Upper lobe of left lung (tissue), 6 donors: ENCODE results near the gene SYP. TPM values are rescaled to one million over a fixed set of nuclear protein-coding genes. Genes with fewer than 3 reads are reported as not detected.

Experiments used
- ATAC-seq, 2 donors: fragments of 200-7000 bp; cut with Tn5 transposase; one replicate each; pipeline ENCODE4 v1.9.1; 2022; ENCODE audit warnings: mild to moderate bottlenecking in 2 of 2, moderate library complexity in 2 of 2; ENCODE audit not compliant: low FRiP score in 2 of 2
- DNase-seq, 2 donors: peaks; one replicate each; pipeline ENCODE4 v3.0.0-alpha.2; 2019 to 2020
- H3K27ac ChIP-seq, 4 donors: fragments of 200-600 bp; sonication (generic); one replicate each; pipeline ENCODE4 v1.5.1; 2016 to 2019
- H3K27me3 ChIP-seq, 4 donors: fragments of 200-600 bp; sonication (generic); one replicate each; pipeline ENCODE4 v1.5.1; 2017 to 2019
- H3K36me3 ChIP-seq, 4 donors: fragments of 200-600 bp; sonication (generic); one replicate each; pipeline ENCODE4 v1.5.1; 2016 to 2019
- H3K4me1 ChIP-seq, 4 donors: fragments of 200-600 bp; sonication (generic); one replicate each; pipeline ENCODE4 v1.5.1; 2018 to 2019
- H3K4me3 ChIP-seq, 4 donors: fragments of 200-600 bp; sonication (generic); one replicate each; pipeline ENCODE4 v1.5.1; 2017 to 2019; ENCODE audit warnings: mild to moderate bottlenecking in 2 of 4, moderate library complexity in 1 of 4
- H3K9me3 ChIP-seq, 4 donors: fragments of 200-600 bp; sonication (generic); one replicate each; pipeline ENCODE4 v1.5.1; 2018 to 2019
- EP300 ChIP-seq, 4 donors: sonication (generic); formaldehyde crosslinking; IDR thresholded peaks; one replicate each; pipeline ENCODE4 v1.5.1; 2017; ENCODE audit warnings: antibody characterized with exemption in 4 of 4, control low read depth in 2 of 4
- POLR2A ChIP-seq, 4 donors: fragments of 450-650 bp; IDR thresholded peaks; one replicate each; pipeline ENCODE4 v1.5.1; 2016 to 2017; ENCODE audit warnings: antibody characterized with exemption in 4 of 4, mild to moderate bottlenecking in 2 of 4
- POLR2AphosphoS5 ChIP-seq, 2 donors: sonication (generic); formaldehyde crosslinking; IDR thresholded peaks; one replicate each; pipeline ENCODE4 v1.5.1; 2017; ENCODE audit warnings: antibody characterized with exemption in 2 of 2
- WGBS, 2 donors: methylation state at CpG; one replicate each; pipeline ENCODE4 v1.1.5; 2017 to 2018; 5-methylcytosine and 5-hydroxymethylcytosine counted together
- total RNA-seq, 6 donors: library from RNA; depleted of rRNA in 4 of 6; stranded (reverse); fragments of >200 nt in 4 of 6; gene quantifications; one replicate each; pipeline versions ENCODE4 v1.1.0 to v1.2.1, GENCODE V29; 2016 to 2021
- TF ChIP-seq, protein P1 (sequence below), 6 experiments: fragments of 450-650 bp in 4 of 6; fragments of 200-600 bp in 2 of 6; sonication (generic) in 2 of 6; IDR thresholded peaks; one replicate each; pipeline ENCODE4 v1.5.1; 2016 to 2019; ENCODE audit warnings: antibody characterized with exemption in 6 of 6
- donor health status: DM: no; HTN: no; CAD: no; lungs with moderate emphysema.
- donor health status: DM: no; HTN: yes; CAD: no; lungs with severe emphysema.

SYP gene
- total RNA-seq, 6 donors from 2014 or later: 2.1 to 8.0 (median 4.3) TPM

DNA sequence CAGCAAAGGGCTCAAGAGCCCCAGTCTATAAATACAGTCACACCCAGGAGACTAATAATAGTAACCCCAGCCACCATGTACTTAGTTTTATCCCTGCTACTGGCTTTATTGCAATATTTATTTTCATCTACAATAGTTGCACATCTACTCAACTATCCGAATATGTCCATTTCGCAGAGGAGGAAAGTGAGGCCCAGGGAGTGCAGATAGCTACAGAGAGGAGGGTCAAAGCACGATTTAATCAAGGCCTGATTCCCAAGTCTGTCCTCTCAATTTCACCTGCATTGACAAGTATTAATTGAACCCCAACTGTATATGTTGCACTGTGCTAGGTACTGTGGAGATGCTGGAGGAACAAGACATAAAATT is 32.3 kb downstream of the SYP start:
- Histone ChIP-seq H3K4me1 (peaks cover 6 to 26% (median 8%) of the 10 kb centered on the region in 4 donors), H3K4me3 (peak overlapping the region in 3 of 4 donors; percentile 27 to 45 (median 44)), H3K9me3 (peaks cover 0 to 5% (median 0%) of the 10 kb centered on the region in 4 donors), H3K27me3 (peaks cover 0 to 5% (median 0%) of the 10 kb centered on the region in 4 donors), H3K36me3 (no peaks in the 10 kb centered on the region), H3K27ac (peak overlapping the region; percentile 88 to 93 (median 90))
- DNase-seq: no peak
- TF ChIP-seq EP300 (IDR thresholded peaks at IDR 0.05) (no peak), POLR2A (IDR thresholded peaks at IDR 0.05) (no peak), POLR2AphosphoS5 (IDR thresholded peaks at IDR 0.05) (no peak)
- TF ChIP-seq, protein P1, sequence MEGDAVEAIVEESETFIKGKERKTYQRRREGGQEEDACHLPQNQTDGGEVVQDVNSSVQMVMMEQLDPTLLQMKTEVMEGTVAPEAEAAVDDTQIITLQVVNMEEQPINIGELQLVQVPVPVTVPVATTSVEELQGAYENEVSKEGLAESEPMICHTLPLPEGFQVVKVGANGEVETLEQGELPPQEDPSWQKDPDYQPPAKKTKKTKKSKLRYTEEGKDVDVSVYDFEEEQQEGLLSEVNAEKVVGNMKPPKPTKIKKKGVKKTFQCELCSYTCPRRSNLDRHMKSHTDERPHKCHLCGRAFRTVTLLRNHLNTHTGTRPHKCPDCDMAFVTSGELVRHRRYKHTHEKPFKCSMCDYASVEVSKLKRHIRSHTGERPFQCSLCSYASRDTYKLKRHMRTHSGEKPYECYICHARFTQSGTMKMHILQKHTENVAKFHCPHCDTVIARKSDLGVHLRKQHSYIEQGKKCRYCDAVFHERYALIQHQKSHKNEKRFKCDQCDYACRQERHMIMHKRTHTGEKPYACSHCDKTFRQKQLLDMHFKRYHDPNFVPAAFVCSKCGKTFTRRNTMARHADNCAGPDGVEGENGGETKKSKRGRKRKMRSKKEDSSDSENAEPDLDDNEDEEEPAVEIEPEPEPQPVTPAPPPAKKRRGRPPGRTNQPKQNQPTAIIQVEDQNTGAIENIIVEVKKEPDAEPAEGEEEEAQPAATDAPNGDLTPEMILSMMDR (IDR thresholded peaks at IDR 0.05): no peak
- WGBS, 2 donors: 62 to 64% methylated on average over 3 of the region's 3 CpGs
- no peak for ATAC-seq

DNA sequence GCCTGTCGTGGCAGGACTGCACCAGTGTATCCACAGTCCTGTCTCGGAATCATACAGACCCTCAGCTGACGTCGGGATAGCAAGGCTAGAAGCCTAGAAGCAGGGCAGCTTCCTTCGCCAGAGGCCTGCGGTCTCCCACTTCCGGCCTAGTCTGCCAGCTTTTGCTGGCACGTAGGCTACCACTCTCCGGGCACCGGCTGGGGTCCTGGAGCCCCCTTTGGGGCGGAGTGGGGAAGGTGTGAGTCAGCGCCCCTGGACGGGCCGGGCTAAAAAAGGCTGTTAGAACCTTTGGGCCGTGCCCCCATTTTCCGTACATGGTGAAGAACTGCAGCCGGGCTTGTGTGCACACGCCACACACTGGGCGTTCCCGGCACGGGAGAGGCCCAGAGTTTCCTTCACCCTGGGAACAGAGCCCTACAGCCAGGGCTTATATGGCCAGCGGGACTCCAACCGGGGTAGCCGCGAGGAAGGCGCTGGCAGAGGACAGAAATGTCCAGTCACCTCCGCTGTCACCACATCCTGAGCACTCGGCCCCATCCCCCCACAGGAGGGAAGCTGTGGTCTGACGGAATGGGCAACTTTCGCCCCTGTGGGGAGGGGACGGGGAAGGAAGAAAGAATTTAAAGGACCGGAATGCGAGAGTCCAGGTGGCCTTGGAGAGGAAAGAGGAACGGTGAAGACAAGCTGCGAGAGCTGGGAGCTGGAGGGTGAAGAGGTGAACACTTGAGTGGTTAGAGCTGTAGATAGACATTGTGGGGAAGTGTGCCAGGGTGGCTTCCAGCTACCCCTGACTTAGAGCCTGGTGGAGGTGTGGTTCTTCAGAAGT is 32.9 kb downstream of the SYP start:
- 0 to 47% methylated on average over 14 to 35 of the region's 35 CpGs for WGBS, 2 donors
- peak; percentile 71 to 83 for DNase-seq
- Histone ChIP-seq H3K4me3 (peak overlapping the region in 3 of 4 donors; percentile 27 to 45 (median 44)), H3K27ac (peak overlapping the region; percentile 88 to 93 (median 90)), H3K36me3 (no peaks in the 10 kb centered on the region), H3K9me3 (peaks cover 0 to 5% (median 0%) of the 10 kb centered on the region in 4 donors), H3K27me3 (peaks cover 0 to 5% (median 0%) of the 10 kb centered on the region in 4 donors), H3K4me1 (peaks cover 6 to 26% (median 8%) of the 10 kb centered on the region in 4 donors)
- TF ChIP-seq, protein P1 (IDR thresholded peaks at IDR 0.05): no peak
- peak; percentile 54 to 63 for TF ChIP-seq POLR2AphosphoS5 (IDR thresholded peaks at IDR 0.05)
- TF ChIP-seq POLR2A (IDR thresholded peaks at IDR 0.05): peak in 2 of 4 donors; percentile 23 to 59
- peak; percentile 59 to 71 for ATAC-seq

DNA sequence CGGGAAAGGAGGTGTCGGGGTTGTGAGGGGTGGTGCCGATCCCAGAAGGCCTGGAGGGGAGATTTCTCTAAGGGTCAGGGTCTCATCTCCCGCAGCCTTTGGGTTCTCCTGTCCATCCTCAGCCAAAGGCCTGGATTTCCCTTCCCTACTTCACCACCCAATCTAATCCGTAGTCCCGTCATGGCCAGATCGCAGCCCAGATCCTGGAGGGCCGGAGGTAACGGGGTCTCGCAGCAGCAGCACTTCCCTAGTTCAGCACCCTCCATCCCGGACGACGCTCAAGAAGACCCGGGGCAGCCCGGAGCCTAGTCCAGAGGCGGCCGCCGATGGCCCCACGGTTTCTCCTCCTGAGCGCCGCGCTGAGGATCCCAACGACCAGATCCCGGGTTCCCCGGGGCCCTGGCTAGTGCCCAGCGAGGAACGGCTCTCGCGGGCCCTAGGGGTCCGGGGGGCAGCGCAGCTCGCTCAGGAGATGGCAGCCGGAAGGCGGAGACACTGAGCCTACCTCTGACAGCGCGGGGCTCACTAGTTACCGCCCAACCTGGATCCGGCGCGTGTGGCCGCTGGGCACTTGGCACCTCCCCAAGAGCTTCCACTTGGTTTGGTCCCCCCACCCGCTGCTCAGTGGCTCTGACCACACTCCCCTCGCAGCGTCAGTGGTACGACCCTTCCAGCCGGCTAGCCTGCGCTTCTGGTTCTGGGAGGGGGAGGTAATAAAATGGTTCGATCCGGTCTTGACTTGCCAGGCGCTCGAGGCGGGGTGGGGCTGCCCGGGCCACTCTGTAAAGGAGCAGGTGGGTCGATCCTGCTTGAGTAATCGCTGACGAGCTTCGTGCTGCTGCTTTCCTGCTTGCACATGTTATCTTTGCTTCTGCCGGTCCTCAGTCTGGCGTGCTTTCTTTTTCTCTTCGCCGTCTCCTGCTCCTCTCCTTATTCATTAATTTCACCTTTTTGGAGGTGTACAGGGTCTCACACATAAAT is 33.8 kb downstream of the SYP start:
- peaks cover 6 to 26% (median 8%) of the 10 kb centered on the region in 4 donors for H3K4me1 ChIP-seq
- H3K27me3 ChIP-seq: peaks cover 0 to 5% (median 0%) of the 10 kb centered on the region in 4 donors
- H3K27ac ChIP-seq: peak overlapping the region; percentile 88 to 93 (median 90)
- 22 to 48% methylated on average over 11 to 54 of the region's 61 CpGs for WGBS, 2 donors
- H3K9me3 ChIP-seq: no peaks in the 10 kb centered on the region
- no peaks in the 10 kb centered on the region for H3K36me3 ChIP-seq
- DNase-seq: peak; percentile 84 to 89
- ATAC-seq: peak; percentile 19 to 67
- peak overlapping the region in 3 of 4 donors; percentile 27 to 45 (median 44) for H3K4me3 ChIP-seq
- peak; percentile 47 to 56 for TF ChIP-seq POLR2AphosphoS5 (IDR thresholded peaks at IDR 0.05)
- no peak for TF ChIP-seq POLR2A (IDR thresholded peaks at IDR 0.05)
- TF ChIP-seq EP300 (IDR thresholded peaks at IDR 0.05): no peak
- TF ChIP-seq, protein P1 (IDR thresholded peaks at IDR 0.05): peak in 3 of 6 experiments; percentile 18 to 34 (median 26)

DNA sequence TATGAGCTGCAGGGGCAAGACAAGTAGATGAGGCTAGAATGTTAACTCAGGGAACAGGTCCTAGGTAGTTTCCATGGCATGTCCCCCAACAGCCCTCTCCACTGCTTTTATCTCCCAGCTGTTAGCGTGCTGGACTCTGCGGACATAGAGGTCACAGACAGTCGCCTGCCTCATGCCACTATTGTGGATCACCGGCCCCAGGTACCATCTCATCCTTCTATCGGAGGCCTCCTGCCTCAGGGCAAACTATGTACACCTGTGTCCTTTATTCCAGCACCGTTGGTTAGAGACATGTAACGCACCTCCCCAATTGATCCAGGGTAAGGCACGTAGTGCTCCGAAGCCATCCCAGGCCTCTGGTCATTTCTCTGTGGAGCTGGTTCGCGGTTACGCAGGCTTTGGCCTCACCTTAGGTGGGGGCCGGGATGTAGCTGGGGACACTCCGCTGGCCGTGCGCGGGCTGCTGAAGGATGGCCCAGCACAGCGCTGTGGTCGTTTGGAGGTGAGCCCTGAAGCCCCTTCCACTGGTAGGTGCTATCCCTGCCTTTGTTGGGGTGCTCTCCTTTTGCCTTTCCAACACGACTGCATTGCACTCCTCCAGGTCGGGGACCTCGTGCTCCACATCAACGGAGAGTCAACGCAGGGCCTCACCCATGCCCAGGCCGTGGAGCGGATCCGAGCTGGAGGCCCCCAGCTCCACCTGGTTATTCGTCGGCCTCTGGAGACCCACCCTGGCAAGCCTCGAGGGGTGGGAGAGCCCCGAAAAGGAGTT is 35.2 kb downstream of the SYP start:
- Histone ChIP-seq H3K4me3 (no peak overlapping the region), H3K36me3 (no peaks in the 10 kb centered on the region), H3K4me1 (peaks cover 6 to 26% (median 8%) of the 10 kb centered on the region in 4 donors), H3K27me3 (peaks cover 0 to 5% (median 0%) of the 10 kb centered on the region in 4 donors), H3K27ac (peak overlapping the region in 3 of 4 donors; percentile 93 to 97 (median 93)), H3K9me3 (no peaks in the 10 kb centered on the region)
- ATAC-seq (no peak), DNase-seq (no peak)
- no peak for TF ChIP-seq POLR2A (IDR thresholded peaks at IDR 0.05)
- WGBS, 2 donors: 92 to 100% methylated on average over 1 to 31 of the region's 31 CpGs
